Peyer's patch (tissue), 4 donors: ENCODE data around the gene WNK4. TPM values are rescaled to one million over a fixed set of nuclear protein-coding genes. Genes with fewer than 3 reads are reported as not detected.

ENCODE experiments used
- DNase-seq, 3 donors: peaks; one replicate each; pipeline ENCODE4 v3.0.0-alpha.2; 2017 to 2019
- H3K27ac ChIP-seq, 4 donors: fragments of 200-600 bp; sonication (generic); one replicate each; pipeline ENCODE4 v1.5.1; 2016 to 2019
- H3K27me3 ChIP-seq, 2 donors: fragments of 200-600 bp; sonication (generic); one replicate each; pipeline ENCODE4 v1.5.1; 2019
- H3K36me3 ChIP-seq, 3 donors: fragments of 200-600 bp; sonication (generic); one replicate each; pipeline ENCODE4 v1.5.1; 2016 to 2019
- H3K4me1 ChIP-seq, 4 donors: fragments of 200-600 bp; sonication (generic); one replicate each; pipeline ENCODE4 v1.5.1; 2016 to 2019
- H3K4me3 ChIP-seq, 4 donors: fragments of 200-600 bp; sonication (generic); 1 replicate in 3 of 4; 2 replicates in 1 of 4; pipeline ENCODE4 v1.5.1; 2016 to 2019; ENCODE audit warnings: mild to moderate bottlenecking in 1 of 4
- H3K9me3 ChIP-seq, 4 donors: fragments of 200-600 bp; sonication (generic); one replicate each; pipeline ENCODE4 v1.5.1; 2016 to 2019; ENCODE audit warnings: mild to moderate bottlenecking in 1 of 4
- CTCF ChIP-seq, 6 experiments: fragments of 450-650 bp in 4 of 6; fragments of 200-600 bp in 2 of 6; sonication (generic) in 1 of 6; IDR thresholded peaks; one replicate each; pipeline ENCODE4 v1.5.1; 2017 to 2019; ENCODE audit warnings: antibody characterized with exemption in 6 of 6, mild to moderate bottlenecking in 3 of 6, moderate library complexity in 1 of 6
- POLR2A ChIP-seq, 2 donors: fragments of 450-650 bp; IDR thresholded peaks; one replicate each; pipeline ENCODE4 v1.5.1; 2017; ENCODE audit warnings: antibody characterized with exemption in 2 of 2, mild to moderate bottlenecking in 2 of 2, moderate library complexity in 2 of 2
- total RNA-seq, 4 donors: library from RNA; depleted of rRNA; stranded (reverse); fragments of >200 nt; gene quantifications; one replicate each; pipeline ENCODE4 v1.1.0, GENCODE V29; 2016

Gene WNK4
- total RNA-seq, 4 donors from 2014 or later = 7.2 to 56.0 (median 28.7) TPM

- DNase-seq = peak in 1 of 3 donors; percentile 21
- H3K27ac ChIP-seq = no peak overlapping the region
- TF ChIP-seq POLR2A (IDR thresholded peaks at IDR 0.05) = no peak
- TF ChIP-seq CTCF (IDR thresholded peaks at IDR 0.05) = no peak
- no peaks in the 10 kb centered on the region for H3K27me3 ChIP-seq
- H3K36me3 ChIP-seq = no peaks in the 10 kb centered on the region
- no peaks in the 10 kb centered on the region for H3K9me3 ChIP-seq
- H3K4me1 ChIP-seq = peaks cover 0 to 28% (median 2%) of the 10 kb centered on the region in 4 donors
- H3K4me3 ChIP-seq = no peak overlapping the region
Measured at GRCh38 chr17:42803074-42803883, 22.9 kb downstream of the WNK4 start.

DNA sequence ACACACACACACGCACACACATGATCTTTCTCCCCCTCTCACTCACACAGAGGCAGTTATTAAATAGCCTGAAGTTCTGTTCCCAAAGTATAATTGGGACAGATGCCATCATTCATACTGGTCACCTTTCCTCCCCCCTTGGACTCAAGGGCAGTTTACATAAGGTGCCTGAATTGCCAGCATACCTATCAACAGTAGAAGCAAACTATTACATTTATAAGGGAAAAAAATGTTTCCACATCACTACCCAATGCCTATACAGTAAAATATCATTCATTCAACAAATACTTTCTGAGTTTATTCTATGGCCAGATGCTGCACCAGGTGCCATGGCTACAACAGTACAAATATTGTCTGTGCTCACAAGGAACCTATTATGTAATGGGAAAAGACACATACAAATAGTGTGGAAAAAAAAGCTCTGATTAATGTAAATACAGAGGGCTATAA is 24.5 kb downstream of the WNK4 start:
- no peaks in the 10 kb centered on the region for H3K27me3 ChIP-seq
- no peak for TF ChIP-seq CTCF (IDR thresholded peaks at IDR 0.05)
- TF ChIP-seq POLR2A (IDR thresholded peaks at IDR 0.05) = no peak
- H3K36me3 ChIP-seq = peaks cover 0 to 8% (median 0%) of the 10 kb centered on the region in 3 donors
- peaks cover 0 to 23% (median 0%) of the 10 kb centered on the region in 4 donors for H3K4me1 ChIP-seq
- peak overlapping the region in 2 of 4 donors; percentile 15 to 72 for H3K27ac ChIP-seq
- no peaks in the 10 kb centered on the region for H3K9me3 ChIP-seq
- no peak overlapping the region for H3K4me3 ChIP-seq
- DNase-seq = peak in 1 of 3 donors; percentile 47

- TF ChIP-seq CTCF (IDR thresholded peaks at IDR 0.05) (no peak), POLR2A (IDR thresholded peaks at IDR 0.05) (no peak)
- Histone ChIP-seq H3K4me1 (peaks cover 0 to 23% (median 0%) of the 10 kb centered on the region in 4 donors), H3K27ac (peak overlapping the region in 2 of 4 donors; percentile 15 to 72), H3K36me3 (peaks cover 0 to 21% (median 0%) of the 10 kb centered on the region in 3 donors), H3K4me3 (no peak overlapping the region), H3K9me3 (no peaks in the 10 kb centered on the region), H3K27me3 (no peaks in the 10 kb centered on the region)
- DNase-seq = peak in 1 of 3 donors; percentile 50
Measured at GRCh38 chr17:42806249-42806648, 25.8 kb downstream of the WNK4 start.

GRCh38 chr17:42809250-42809649 is 28.8 kb downstream of the WNK4 start:
- DNase-seq = no peak
- Histone ChIP-seq H3K4me1 (peaks cover 0 to 18% (median 0%) of the 10 kb centered on the region in 4 donors), H3K9me3 (no peaks in the 10 kb centered on the region), H3K4me3 (no peak overlapping the region), H3K36me3 (peaks cover 0 to 48% (median 0%) of the 10 kb centered on the region in 3 donors), H3K27ac (peak overlapping the region in 1 of 4 donors; percentile 25), H3K27me3 (no peaks in the 10 kb centered on the region)
- TF ChIP-seq POLR2A (IDR thresholded peaks at IDR 0.05) = no peak
- no peak for TF ChIP-seq CTCF (IDR thresholded peaks at IDR 0.05)

GRCh38 chr17:42814633-42815399 is 34.4 kb downstream of the WNK4 start:
- Histone ChIP-seq H3K27me3 (no peaks in the 10 kb centered on the region), H3K9me3 (no peaks in the 10 kb centered on the region), H3K36me3 (peaks cover 0 to 96% (median 0%) of the 10 kb centered on the region in 3 donors), H3K4me3 (no peak overlapping the region), H3K27ac (peak overlapping the region in 2 of 4 donors; percentile 25 to 45), H3K4me1 (no peaks in the 10 kb centered on the region)
- no peak for DNase-seq
- TF ChIP-seq CTCF (IDR thresholded peaks at IDR 0.05) (no peak), POLR2A (IDR thresholded peaks at IDR 0.05) (no peak)
